ENCODE data around the gene FAM32A. TPM values are rescaled to one million over a fixed set of nuclear protein-coding genes. Genes with fewer than 3 reads are reported as not detected.

The FAM32A gene
- total and polyA plus RNA-seq, 2 donors (not counting 1 experiment from before 2014, with no cell fraction given), result 53.4 to 62.0 TPM

DNA sequence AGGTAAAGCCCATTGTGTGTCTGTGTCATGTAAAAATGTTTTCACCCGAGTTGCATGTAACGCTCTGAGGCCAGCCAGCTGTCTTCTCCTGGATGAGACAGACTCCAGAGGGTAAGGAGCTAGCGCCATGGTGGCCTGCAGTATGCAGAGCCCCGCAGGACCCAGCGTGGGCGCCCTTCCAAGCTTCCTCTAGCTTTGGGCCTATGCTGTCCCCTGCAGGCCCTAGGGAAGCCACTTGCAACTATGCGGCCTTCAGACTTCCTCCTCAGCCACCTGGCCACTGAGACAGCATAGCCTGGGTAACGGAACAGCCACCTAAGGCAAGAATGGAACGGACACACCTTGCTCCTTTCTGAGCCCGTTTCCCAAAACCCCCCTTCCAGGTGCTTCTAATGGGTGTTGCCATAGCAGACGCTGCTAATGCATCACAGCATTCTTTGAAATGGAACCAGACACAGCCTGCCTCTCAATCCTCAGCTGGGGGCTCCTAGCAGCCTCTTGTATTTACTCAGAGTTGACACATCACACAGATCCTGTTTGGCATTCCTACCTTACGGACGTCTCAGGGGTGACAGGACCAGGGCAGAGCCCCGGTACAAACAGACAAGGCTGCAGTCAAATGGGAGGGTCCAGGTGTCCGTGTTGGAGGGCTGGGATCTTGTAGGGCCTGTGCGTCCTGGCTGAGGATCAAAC, 6.2 kb downstream of the FAM32A start:
- TF ChIP-seq, protein P1, sequence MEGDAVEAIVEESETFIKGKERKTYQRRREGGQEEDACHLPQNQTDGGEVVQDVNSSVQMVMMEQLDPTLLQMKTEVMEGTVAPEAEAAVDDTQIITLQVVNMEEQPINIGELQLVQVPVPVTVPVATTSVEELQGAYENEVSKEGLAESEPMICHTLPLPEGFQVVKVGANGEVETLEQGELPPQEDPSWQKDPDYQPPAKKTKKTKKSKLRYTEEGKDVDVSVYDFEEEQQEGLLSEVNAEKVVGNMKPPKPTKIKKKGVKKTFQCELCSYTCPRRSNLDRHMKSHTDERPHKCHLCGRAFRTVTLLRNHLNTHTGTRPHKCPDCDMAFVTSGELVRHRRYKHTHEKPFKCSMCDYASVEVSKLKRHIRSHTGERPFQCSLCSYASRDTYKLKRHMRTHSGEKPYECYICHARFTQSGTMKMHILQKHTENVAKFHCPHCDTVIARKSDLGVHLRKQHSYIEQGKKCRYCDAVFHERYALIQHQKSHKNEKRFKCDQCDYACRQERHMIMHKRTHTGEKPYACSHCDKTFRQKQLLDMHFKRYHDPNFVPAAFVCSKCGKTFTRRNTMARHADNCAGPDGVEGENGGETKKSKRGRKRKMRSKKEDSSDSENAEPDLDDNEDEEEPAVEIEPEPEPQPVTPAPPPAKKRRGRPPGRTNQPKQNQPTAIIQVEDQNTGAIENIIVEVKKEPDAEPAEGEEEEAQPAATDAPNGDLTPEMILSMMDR (IDR thresholded peaks at IDR 0.05), result no peak
- TF ChIP-seq EZH2 (IDR thresholded peaks at IDR 0.05; ENCODE audit: borderline replicate concordance, insufficient read depth, low read depth, low read length, poor library complexity, severe bottlenecking), result no peak
- no peaks in the 10 kb centered on the region for H3K9me3 Mint-ChIP-seq (ENCODE audit: insufficient read depth)
- H3K4me2 ChIP-seq (replicated peaks; ENCODE audit: low read depth, low read length, poor library complexity, severe bottlenecking), result no peak overlapping the region
- intact Hi-C loops (cut with micrococcal nuclease), result no loop called here
- H4K20me1 ChIP-seq (ENCODE audit: control insufficient read depth, insufficient read depth, low read length, poor library complexity, severe bottlenecking), result peaks cover 31% of the 10 kb centered on the region
- no peaks in the 10 kb centered on the region for H3K27me3 Mint-ChIP-seq
- no peaks in the 10 kb centered on the region for H3K9me3 ChIP-seq (ENCODE audit: control extremely low read depth in 1 of 3, control insufficient read depth in 2 of 3, insufficient read depth in 1 of 3, low read length in 2 of 3)
- peaks cover 17% of the 10 kb centered on the region for H3K4me1 Mint-ChIP-seq
- H3K9ac ChIP-seq (ENCODE audit: low read length), result no peak overlapping the region
- H3K36me3 ChIP-seq (replicated peaks in 1 of 2; ENCODE audit: control extremely low read depth in 1 of 2, control insufficient read depth in 1 of 2, extremely low read depth in 1 of 2, insufficient read depth in 2 of 2, low read length in 1 of 2), result peaks cover 14 to 47% of the 10 kb centered on the region in 2 experiments
- WGBS (ENCODE audit: insufficient coverage), result 91% methylated on average over 15 of the region's 16 CpGs
- DNase-seq, result no peak
- no peak overlapping the region for H3K4me3 Mint-ChIP-seq
- no peak overlapping the region for H2AFZ ChIP-seq (ENCODE audit: insufficient read depth, low read depth, low read length, poor library complexity, severe bottlenecking)
- CTCF ChIA-PET, result interaction anchor here (0.6 to 1.0 kb wide), 2 partner anchors 125 to 208 kb away, joined by 3 read pairs; no protein-coding TSS in a partner anchor
- no peak overlapping the region for H3K27ac Mint-ChIP-seq
- H3K4me1 ChIP-seq (ENCODE audit: control insufficient read depth in 2 of 2, insufficient read depth in 2 of 2, low read length in 2 of 2), result peaks cover 4 to 11% of the 10 kb centered on the region in 2 donors
- no peak overlapping the region for H3K4me3 ChIP-seq (ENCODE audit: control extremely low read depth in 1 of 5, extremely low read depth in 1 of 5, insufficient read depth in 1 of 5, low read depth in 2 of 5, low read length in 4 of 5)
- no peak for ATAC-seq (ENCODE audit: low read depth)
- POLR2A ChIA-PET, result no interaction called here
- no peak overlapping the region for H3K27ac ChIP-seq (ENCODE audit: low read length in 2 of 2)
- no peaks in the 10 kb centered on the region for H3K27me3 ChIP-seq (replicated peaks in 1 of 4; ENCODE audit: control extremely low read depth in 1 of 4, control insufficient read depth in 3 of 4, insufficient read depth in 4 of 4, low read length in 3 of 4)
- H3K79me2 ChIP-seq (ENCODE audit: control insufficient read depth, insufficient read depth, low read length), result peaks cover 43% of the 10 kb centered on the region

DNA sequence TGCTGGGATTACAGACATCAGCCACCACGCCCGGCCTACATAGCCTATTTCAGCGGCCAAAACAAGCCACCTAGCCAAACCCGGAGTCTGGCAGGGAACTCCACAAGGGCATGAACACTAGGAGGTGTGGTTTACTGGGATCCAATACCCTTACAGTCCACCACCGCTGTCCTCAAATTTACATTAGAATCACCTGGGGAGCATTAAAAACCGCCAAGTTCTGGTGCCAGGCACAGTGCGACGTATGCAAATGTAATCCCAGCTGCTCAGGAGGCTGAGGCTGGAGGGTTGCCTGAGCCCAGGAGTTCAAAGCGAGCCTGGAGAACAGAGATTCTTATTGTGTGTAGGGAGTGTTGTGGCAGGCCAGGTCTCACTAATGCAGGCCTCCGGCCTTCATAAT, 8.3 kb downstream of the FAM32A start:
- TF ChIP-seq, protein P1 (IDR thresholded peaks at IDR 0.05), result no peak
- no peak for TF ChIP-seq EZH2 (IDR thresholded peaks at IDR 0.05; ENCODE audit: borderline replicate concordance, insufficient read depth, low read depth, low read length, poor library complexity, severe bottlenecking)
- H3K36me3 ChIP-seq (replicated peaks in 1 of 2; ENCODE audit: control extremely low read depth in 1 of 2, control insufficient read depth in 1 of 2, extremely low read depth in 1 of 2, insufficient read depth in 2 of 2, low read length in 1 of 2), result peaks cover 14 to 40% of the 10 kb centered on the region in 2 experiments
- no peak overlapping the region for H2AFZ ChIP-seq (ENCODE audit: insufficient read depth, low read depth, low read length, poor library complexity, severe bottlenecking)
- 99% methylated on average over 7 of the region's 10 CpGs for WGBS (ENCODE audit: insufficient coverage)
- H3K4me1 ChIP-seq (ENCODE audit: control insufficient read depth in 2 of 2, insufficient read depth in 2 of 2, low read length in 2 of 2), result peaks cover 10 to 11% of the 10 kb centered on the region in 2 donors
- H3K4me3 ChIP-seq (ENCODE audit: control extremely low read depth in 1 of 5, extremely low read depth in 1 of 5, insufficient read depth in 1 of 5, low read depth in 2 of 5, low read length in 4 of 5), result no peak overlapping the region
- POLR2A ChIA-PET, result interaction anchor here (1.0 kb wide), 1 partner anchor 8 kb away, joined by 4 read pairs; the partner anchor contains the start of gene FAM32A
- Mint-ChIP-seq H3K27ac (no peak overlapping the region), H3K4me1 (peaks cover 15% of the 10 kb centered on the region), H3K9me3 (ENCODE audit: insufficient read depth) (no peaks in the 10 kb centered on the region), H3K27me3 (no peaks in the 10 kb centered on the region), H3K4me3 (no peak overlapping the region)
- peaks cover 38% of the 10 kb centered on the region for H3K79me2 ChIP-seq (ENCODE audit: control insufficient read depth, insufficient read depth, low read length)
- H3K9ac ChIP-seq (ENCODE audit: low read length), result no peak overlapping the region
- ATAC-seq (ENCODE audit: low read depth) (no peak), DNase-seq (no peak)
- H3K9me3 ChIP-seq (ENCODE audit: control extremely low read depth in 1 of 3, control insufficient read depth in 2 of 3, insufficient read depth in 1 of 3, low read length in 2 of 3), result no peaks in the 10 kb centered on the region
- no peaks in the 10 kb centered on the region for H3K27me3 ChIP-seq (replicated peaks in 1 of 4; ENCODE audit: control extremely low read depth in 1 of 4, control insufficient read depth in 3 of 4, insufficient read depth in 4 of 4, low read length in 3 of 4)
- H3K27ac ChIP-seq (ENCODE audit: low read length in 2 of 2), result no peak overlapping the region
- H4K20me1 ChIP-seq (ENCODE audit: control insufficient read depth, insufficient read depth, low read length, poor library complexity, severe bottlenecking), result peaks cover 23% of the 10 kb centered on the region
- CTCF ChIA-PET, result no interaction called here
- H3K4me2 ChIP-seq (replicated peaks; ENCODE audit: low read depth, low read length, poor library complexity, severe bottlenecking), result no peak overlapping the region
- intact Hi-C loops (cut with micrococcal nuclease), result no loop called here
